Glomerular endothelial cell (primary cell): Measurements from ENCODE around the gene SLC18A3. TPM values are rescaled to one million over a fixed set of nuclear protein-coding genes. Genes with fewer than 3 reads are reported as not detected.

Source experiments
- DNase-seq: peaks from one replicate; pipeline ENCODE4 v3.0.0-alpha.2; 2011; ENCODE audit warnings: low read depth, low spot score; ENCODE audit errors: extremely low read depth
- total RNA-seq: library from RNA; depleted of rRNA; stranded (reverse); fragments of >200 nt; gene quantifications from 2 replicates; pipeline ENCODE4 v1.2.3, GENCODE V29; 2015

Gene SLC18A3
- total RNA-seq, 1 donor from 2014 or later: not detected

DNA sequence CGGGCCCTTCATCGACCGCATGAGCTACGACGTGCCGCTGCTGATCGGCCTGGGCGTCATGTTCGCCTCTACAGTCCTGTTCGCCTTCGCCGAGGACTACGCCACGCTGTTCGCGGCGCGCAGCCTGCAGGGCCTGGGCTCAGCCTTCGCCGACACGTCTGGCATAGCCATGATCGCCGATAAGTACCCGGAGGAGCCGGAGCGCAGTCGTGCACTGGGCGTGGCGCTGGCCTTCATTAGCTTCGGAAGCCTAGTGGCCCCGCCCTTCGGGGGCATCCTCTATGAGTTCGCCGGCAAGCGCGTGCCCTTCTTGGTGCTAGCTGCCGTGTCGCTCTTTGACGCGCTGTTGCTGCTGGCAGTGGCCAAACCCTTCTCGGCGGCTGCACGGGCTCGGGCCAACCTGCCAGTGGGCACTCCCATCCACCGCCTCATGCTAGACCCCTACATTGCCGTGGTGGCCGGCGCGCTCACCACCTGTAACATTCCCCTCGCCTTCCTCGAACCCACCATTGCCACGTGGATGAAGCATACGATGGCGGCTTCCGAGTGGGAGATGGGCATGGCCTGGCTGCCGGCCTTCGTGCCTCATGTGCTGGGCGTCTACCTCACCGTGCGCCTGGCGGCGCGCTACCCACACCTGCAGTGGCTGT, 1.2 kb downstream of the SLC18A3 start:
- DNase-seq: no peak

GRCh38 chr10:49611816-49612512, 1.9 kb downstream of the SLC18A3 start:
- DNase-seq: no peak

- DNase-seq: no peak
Observed at GRCh38 chr10:49612513-49613164, 2.5 kb downstream of the SLC18A3 start.

DNA sequence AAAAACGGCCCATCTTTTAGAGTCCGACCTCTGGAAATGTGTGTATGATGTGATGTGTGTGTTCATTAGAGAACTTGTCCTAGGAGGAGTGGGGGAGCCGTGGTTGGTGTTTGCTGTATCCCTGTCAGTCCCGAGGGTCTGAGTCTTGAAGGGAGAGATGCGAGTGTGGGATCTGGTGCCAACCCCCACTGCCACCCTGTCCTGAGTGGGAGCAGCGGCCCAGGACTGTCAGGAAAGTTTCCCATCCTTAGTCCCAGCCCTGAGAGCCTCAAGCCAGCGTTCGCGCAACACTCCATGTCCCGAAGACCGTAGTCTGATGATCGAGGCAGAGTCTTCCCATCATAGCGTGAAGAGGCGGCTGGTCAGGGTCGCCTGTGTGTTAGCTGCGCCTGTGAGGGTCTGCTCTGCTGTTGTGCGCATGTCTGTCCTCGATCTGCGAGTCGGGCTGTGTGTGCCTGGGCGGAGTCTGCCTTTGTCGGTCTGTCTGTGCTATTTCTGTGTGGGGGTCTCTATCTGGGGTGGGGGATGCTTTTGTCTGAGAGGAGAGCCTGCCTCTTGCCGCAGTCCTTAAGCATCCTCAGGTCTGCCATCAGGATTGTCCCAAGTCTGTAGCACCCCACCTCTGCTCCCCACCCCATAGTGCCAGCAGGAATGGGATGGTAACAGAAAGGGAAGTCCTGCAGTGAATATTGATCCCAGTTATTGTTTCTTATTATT, 3.2 kb downstream of the SLC18A3 start:
- DNase-seq: no peak

DNA sequence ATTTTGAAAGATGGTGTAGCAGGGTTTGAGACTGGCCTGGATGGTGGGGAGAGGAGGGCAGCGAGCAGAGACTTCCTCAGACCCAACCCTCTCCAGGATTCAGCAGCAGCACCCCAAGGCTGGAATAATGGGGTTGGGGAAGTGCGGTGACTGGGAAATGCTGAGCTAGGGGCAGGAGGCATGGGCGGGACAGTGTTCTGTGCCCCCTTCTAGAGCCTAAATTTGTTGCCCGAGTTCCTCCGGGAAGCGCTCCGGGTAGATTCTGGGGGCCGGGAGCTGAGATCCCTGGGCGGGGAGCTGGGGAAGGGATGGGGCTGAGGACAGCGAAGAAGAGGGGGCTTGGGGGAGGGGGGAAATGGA, 3.8 kb downstream of the SLC18A3 start, which contains the start of gene CHAT:
Gene CHAT, plus strand, starts transcription at position 156 of the 360 bp plus-strand sequence. Its CDS starts 153 bp downstream, at position 309.
- DNase-seq: no peak

DNA sequence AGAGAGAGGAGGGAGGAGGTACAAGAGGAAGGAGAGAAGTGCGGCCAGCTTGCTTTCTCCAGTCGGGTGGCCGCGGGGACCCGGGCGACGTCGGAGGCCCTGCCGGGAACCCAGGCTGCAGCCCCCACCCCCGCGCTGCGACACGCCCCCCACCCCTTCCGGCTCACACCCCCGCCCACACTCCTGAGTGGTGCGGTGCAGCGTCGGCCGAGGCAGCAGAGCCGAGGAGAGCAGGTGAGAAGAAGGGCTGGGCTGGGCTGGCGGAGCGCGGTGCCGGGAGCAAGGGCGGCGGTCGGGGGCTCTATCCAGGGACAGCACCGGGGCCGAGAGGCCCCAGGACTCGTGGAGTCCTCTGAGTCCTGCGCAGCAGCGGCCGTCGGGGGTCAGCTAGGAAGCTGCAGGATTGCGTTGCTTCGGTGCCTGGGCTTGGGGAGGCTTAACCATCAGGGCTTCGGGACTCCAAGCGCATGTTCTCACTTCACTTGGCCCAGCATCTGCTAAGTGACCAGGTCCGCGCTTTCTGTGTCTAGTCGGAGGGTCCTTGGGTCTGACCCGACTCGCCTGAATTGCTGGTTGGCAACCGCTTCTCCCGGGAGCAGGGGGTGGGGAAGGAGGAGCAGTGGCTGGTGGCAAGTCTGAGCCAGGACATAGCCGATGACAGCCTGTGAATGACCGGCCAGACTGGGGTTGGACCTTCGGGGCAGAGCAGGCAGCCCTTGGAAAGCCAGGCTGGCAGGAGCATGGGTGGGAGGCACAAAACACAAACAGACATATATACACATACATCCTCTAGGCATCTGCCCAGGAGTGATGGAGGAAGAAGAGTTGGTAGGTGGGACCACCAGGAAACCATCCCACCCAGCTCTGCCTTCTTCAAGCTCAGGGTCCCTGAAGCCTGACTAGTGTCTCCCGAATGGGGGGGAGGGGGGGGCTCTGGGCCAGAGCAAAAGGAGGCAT, 4.4 kb downstream of the SLC18A3 start:
- DNase-seq: no peak

DNA sequence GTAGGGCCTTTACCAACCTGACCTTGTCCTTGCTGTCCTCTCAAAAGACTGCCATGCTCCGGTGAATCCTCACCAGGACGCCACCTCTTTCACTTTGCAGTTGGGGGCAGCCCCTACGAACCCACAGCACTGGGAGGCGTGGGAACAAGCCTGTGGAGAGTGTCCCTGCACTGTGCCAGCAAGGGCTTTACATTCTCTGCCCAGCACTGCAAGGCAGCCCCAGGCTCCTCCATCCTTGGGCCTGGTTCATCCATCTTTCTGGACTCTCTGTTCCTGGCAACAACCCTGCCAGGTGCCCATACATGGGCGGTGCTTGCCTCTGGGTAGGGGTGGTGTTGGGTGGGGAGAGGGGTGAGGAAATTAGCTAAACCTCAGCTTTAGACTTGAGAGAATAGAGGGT, 5.1 kb downstream of the SLC18A3 start:
- DNase-seq: no peak

DNA sequence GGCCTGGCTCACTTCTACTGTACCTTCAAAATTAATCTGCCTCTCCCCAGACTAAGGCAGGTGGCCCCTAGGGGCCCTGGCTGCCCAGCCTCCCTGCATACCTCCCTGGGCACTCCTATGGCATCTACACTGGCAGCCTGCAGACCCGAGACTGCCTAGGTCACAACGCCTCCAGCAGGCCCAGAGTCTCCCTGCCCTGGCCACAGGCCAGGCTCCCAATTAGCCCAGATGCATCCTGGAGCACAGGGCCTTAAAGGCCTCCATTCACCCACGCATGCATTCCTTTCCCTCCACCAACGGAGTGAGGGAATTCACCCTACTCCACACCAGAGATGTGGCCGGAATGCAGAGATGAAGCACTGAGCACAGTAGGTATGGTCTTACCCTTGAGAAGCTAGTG, 5.6 kb downstream of the SLC18A3 start:
- no peak for DNase-seq

GRCh38 chr10:49616421-49617101, 6.5 kb downstream of the SLC18A3 start:
- no peak for DNase-seq

- DNase-seq: no peak
Observed at GRCh38 chr10:49617121-49618020, 7.3 kb downstream of the SLC18A3 start.

- no peak for DNase-seq
Observed at GRCh38 chr10:49618821-49619220, 8.7 kb downstream of the SLC18A3 start.

DNA sequence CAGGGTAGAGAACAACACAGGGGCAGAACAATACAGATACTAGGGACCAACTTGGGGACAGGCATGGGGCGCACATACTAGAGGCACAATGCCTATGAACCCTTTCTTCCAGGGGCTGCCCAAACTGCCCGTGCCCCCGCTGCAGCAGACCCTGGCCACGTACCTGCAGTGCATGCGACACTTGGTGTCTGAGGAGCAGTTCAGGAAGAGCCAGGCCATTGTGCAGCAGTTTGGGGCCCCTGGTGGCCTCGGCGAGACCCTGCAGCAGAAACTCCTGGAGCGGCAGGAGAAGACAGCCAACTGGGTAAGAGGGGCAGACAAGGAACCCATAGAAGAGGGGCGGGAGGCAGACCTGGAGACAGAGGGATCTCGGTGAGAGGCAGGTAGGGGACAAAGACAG, 9.5 kb downstream of the SLC18A3 start:
- no peak for DNase-seq

DNA sequence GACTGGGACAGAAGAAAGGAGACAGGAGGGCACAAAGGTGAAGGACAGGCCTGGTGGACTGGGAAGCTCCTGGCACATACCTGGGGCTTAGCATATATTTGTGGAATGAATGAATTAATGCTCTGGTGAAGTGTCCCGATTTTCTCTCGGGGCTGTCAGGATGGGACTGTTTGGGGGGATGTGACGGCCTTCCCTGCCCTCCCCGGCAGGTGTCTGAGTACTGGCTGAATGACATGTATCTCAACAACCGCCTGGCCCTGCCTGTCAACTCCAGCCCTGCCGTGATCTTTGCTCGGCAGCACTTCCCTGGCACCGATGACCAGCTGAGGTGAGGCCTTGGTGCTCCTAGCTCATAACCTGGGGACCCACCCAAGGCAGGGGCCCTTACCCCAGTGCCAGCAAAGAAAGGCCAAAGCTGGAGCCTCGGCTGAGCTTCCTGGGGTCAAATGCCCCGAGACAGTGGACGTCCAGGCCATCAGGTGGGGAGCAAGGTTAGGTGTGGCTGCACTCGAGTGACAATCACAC, 10.2 kb downstream of the SLC18A3 start:
- DNase-seq: no peak

- DNase-seq: no peak
Observed at GRCh38 chr10:49620841-49621378, 10.8 kb downstream of the SLC18A3 start.

- DNase-seq: no peak
Observed at GRCh38 chr10:49621561-49621960, 11.5 kb downstream of the SLC18A3 start.

DNA sequence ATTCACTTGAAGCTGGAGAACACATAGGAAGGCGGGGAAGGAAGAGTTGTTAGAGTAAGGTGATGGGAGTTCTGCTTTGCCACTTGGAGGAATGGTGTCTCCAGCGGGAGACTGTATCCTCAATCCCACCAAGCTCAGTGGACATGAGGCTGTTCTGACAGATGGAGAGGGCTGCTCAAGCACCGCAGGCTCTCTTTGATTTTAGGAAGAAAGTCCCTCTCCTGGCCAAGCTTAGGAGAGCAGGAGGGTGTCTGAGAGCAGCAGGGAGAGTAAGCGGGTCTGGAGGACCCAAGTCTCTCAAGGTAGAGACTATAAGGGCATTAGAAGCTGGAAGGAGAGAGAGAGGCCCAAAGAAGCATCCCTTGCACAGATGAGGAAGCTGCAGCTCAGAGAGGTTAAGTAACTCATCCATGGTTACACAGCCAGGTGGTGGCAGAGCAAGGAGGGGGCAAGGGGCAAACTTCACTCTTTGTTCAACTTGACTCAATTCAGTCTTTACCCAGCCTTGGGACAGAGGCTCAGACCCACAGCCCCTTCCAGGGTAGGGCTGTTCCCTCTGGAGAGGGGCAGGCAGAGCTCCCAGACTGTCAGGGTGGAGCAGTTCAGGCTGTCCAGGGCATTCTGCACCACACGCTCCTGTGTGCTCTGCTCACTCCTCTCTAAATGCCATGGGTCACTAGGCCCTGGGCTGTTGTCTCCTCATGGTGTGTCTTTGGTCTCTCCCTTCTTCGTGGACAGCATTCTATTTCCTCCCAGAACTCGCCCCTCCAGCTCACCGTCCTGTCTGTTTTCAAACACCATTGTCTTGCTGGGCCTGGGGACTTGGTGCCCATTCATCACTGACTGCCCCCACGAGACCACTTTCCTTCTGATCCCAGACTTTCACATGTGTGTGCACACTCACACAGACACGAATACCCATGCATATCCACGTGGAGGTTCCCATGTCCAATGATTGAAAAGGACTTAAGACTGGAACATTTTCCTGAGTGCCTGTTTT, 12.6 kb downstream of the SLC18A3 start:
- DNase-seq: no peak

DNA sequence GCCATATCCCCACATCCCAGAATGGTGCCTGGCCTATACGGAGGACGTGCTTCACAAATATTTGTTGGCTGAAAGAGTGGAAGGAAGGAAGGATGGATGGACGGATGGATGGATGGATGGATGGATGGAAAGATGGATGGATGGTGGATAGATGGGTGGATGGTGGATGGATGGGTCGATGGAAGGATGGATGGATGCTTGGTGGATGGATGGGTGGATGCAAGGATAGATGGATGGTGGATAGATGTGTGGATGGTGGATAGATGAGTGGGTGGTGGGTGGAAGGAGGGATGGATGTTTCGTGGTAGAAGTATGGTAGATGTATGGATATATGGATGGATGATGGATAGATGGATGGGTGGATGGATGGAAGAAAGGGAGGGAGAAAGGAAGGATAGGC, 14.5 kb downstream of the SLC18A3 start:
- DNase-seq: no peak
